GM06990 (cell line): Measurements from ENCODE around the gene ADAMTS2.

Experiments used
- DNase-seq: peaks from one replicate; pipeline ENCODE4 v3.0.0-alpha.2; 2011; ENCODE audit not compliant: insufficient read length; ENCODE audit errors: extremely low read depth
- H3K27me3 ChIP-seq: replicated peaks from 2 replicates; pipeline ENCODE4 v1.6.0; 2011; ENCODE audit warnings: low read length; ENCODE audit not compliant: control insufficient read depth, insufficient read depth
- H3K36me3 ChIP-seq: 2 replicates; pipeline ENCODE4 v1.5.1; 2011; ENCODE audit warnings: low read length; ENCODE audit not compliant: control insufficient read depth, insufficient read depth
- H3K4me3 ChIP-seq: replicated peaks from 2 replicates; pipeline ENCODE4 v1.5.1; 2011; ENCODE audit warnings: low read depth, mild to moderate bottlenecking, control low read depth, low read length
- TF ChIP-seq, protein P1 (sequence below): IDR thresholded peaks from 2 replicates; pipeline ENCODE4 v1.5.1; 2011; ENCODE audit warnings: low read length, control low read depth, mild to moderate bottlenecking, inconsistent platforms; ENCODE audit not compliant: insufficient read depth, poor library complexity, severe bottlenecking

The ADAMTS2 gene

DNA sequence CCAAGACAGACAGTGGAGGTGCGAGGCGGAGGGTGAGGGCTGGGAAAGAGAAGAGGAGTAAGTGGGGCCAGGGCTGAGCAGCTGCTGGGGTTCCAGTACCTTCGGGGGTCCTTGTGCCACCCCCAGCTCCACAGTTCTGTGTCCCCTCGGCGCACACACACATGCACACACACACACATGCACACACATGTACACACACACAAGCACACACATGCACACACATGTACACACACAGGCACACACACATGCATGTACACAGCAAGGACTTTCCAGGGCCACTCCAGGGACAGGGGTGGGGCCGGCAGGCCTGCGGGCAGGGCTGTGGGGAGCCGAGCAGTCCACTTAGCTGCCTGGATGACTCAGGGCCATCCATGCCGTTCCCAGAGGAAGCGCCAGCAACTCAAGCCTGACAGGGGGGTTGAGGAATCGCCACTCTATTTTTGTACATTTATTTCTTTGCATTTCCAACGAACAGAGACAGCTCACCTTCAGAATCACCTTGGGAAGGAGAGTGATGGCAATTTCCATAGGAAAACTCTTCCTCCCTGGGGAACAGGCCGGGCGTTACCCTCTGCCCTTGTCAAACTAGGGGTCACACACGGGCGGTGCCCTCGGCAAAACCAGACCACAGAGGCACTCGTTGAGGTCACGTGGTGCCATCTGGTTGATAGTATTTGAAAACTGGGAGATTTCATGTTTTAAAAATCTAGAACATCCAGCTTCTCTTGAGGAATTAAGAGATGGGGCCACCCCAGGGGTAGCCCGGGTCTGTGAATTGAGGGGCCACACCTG is 135.7 kb downstream of the ADAMTS2 start:
- Histone ChIP-seq H3K4me3 (no peak overlapping the region), H3K36me3 (no peaks in the 10 kb centered on the region), H3K27me3 (no peaks in the 10 kb centered on the region)
- TF ChIP-seq, protein P1, sequence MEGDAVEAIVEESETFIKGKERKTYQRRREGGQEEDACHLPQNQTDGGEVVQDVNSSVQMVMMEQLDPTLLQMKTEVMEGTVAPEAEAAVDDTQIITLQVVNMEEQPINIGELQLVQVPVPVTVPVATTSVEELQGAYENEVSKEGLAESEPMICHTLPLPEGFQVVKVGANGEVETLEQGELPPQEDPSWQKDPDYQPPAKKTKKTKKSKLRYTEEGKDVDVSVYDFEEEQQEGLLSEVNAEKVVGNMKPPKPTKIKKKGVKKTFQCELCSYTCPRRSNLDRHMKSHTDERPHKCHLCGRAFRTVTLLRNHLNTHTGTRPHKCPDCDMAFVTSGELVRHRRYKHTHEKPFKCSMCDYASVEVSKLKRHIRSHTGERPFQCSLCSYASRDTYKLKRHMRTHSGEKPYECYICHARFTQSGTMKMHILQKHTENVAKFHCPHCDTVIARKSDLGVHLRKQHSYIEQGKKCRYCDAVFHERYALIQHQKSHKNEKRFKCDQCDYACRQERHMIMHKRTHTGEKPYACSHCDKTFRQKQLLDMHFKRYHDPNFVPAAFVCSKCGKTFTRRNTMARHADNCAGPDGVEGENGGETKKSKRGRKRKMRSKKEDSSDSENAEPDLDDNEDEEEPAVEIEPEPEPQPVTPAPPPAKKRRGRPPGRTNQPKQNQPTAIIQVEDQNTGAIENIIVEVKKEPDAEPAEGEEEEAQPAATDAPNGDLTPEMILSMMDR: no peak
- no peak for DNase-seq

DNA sequence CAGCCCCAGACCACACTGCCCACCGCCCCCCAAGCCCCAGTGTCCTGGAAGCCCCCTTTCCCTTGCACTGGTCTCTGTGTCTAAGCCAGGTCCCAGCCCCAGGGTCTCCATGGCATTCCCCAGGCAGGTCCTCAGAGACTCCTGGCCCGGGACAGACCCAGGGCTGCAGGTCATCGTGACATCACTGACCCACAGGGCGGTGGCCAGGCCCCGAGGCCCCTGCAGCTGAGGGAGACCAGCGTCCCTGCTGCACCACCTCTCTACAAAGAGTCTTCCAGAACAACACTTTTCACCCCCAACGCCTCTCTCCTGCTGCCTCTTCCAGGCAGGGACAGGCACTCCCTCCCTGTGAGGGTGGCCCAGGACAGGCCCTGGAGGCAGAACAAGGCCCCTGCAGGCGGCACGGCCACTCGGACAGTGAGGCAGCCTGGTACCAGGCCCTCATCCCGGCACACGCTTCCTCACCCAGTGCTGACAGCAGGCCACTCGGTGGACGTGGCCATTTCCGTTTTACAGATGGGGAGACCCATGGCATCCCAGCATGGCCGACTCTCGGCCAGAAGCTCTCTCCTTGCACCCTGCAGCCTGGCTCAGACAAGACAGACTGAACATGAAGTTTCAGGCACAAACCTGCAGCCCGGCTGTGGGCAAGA is 136.4 kb downstream of the ADAMTS2 start:
- no peaks in the 10 kb centered on the region for H3K27me3 ChIP-seq
- no peak overlapping the region for H3K4me3 ChIP-seq
- TF ChIP-seq, protein P1: no peak
- DNase-seq: no peak
- H3K36me3 ChIP-seq: no peaks in the 10 kb centered on the region

- DNase-seq: no peak
- H3K27me3 ChIP-seq: no peaks in the 10 kb centered on the region
Observed at GRCh38 chr5:179207920-179208705, 137.1 kb downstream of the ADAMTS2 start.

GRCh38 chr5:179207470-179207869 is 137.8 kb downstream of the ADAMTS2 start:
- no peak for DNase-seq
- H3K36me3 ChIP-seq: no peaks in the 10 kb centered on the region
- TF ChIP-seq, protein P1: no peak
- no peaks in the 10 kb centered on the region for H3K27me3 ChIP-seq
- no peak overlapping the region for H3K4me3 ChIP-seq

More at GRCh38 chr5:179207920-179208705, 137.1 kb downstream of the ADAMTS2 start:
- no peak overlapping the region for H3K4me3 ChIP-seq
- TF ChIP-seq, protein P1: no peak
- no peaks in the 10 kb centered on the region for H3K36me3 ChIP-seq

DNA sequence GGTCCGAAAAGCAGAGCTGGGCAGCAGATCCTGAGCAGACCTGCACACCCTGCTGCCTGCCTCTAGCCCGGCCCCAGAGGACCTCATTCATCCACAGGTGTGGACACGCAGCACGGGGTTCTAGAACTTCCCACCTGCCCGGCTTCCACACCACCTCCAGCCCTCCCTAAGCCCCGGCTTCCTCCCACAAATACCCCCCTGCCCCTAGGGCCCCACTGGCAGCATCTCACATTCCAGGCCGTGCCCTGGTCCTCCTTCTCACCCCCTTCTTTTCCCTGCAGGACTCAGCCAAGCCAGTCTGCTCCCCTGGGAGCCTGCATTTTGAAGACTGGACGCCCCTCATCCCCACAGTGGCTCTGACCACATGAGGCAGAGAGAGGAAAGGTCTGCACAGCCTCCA is 138.9 kb downstream of the ADAMTS2 start:
- Histone ChIP-seq H3K27me3 (no peaks in the 10 kb centered on the region), H3K4me3 (no peak overlapping the region), H3K36me3 (no peaks in the 10 kb centered on the region)
- DNase-seq: no peak
- TF ChIP-seq, protein P1: no peak
